ENCODE data around the gene DCP1B.

DCP1B gene

GRCh38 chr12:2017546-2018337, 13.5 kb upstream of the DCP1B start:
- no peak for DNase-seq

GRCh38 chr12:2016862-2017545, 12.7 kb upstream of the DCP1B start:
- no peak for DNase-seq

GRCh38 chr12:2014231-2014630, 10.0 kb upstream of the DCP1B start:
- DNase-seq: no peak

- no peak for DNase-seq
Observed at GRCh38 chr12:2013527-2014223, 9.4 kb upstream of the DCP1B start.

GRCh38 chr12:2013086-2013485, 8.8 kb upstream of the DCP1B start:
- DNase-seq: no peak

- no peak for DNase-seq
Observed at GRCh38 chr12:2011643-2012607, 7.7 kb upstream of the DCP1B start.

GRCh38 chr12:2009623-2010022, 5.4 kb upstream of the DCP1B start:
- peak in 1 of 2 experiments; percentile 1 for DNase-seq

GRCh38 chr12:2008677-2009076, 4.4 kb upstream of the DCP1B start:
- DNase-seq: no peak

GRCh38 chr12:2003676-2004112, 563 bp downstream of the DCP1B start:
- DNase-seq: no peak

- DNase-seq: peak in 1 of 2 experiments; percentile 39
Observed at GRCh38 chr12:1995205-1995896, 8.9 kb downstream of the DCP1B start.

GRCh38 chr12:1994429-1995143, 9.7 kb downstream of the DCP1B start:
- DNase-seq: no peak

GRCh38 chr12:1993871-1994371, 10.3 kb downstream of the DCP1B start:
- DNase-seq: no peak

- DNase-seq: no peak
Observed at GRCh38 chr12:1993341-1993740, 10.9 kb downstream of the DCP1B start.

- no peak for DNase-seq
Observed at GRCh38 chr12:1992732-1993131, 11.5 kb downstream of the DCP1B start.

- DNase-seq: no peak
Observed at GRCh38 chr12:1989111-1989510, 15.1 kb downstream of the DCP1B start.

- DNase-seq: no peak
Observed at GRCh38 chr12:1984759-1985158, 19.5 kb downstream of the DCP1B start.

GRCh38 chr12:1980282-1980681, 24.0 kb downstream of the DCP1B start:
- no peak for DNase-seq

GRCh38 chr12:1978078-1978862, 26.0 kb downstream of the DCP1B start:
- DNase-seq: no peak

- no peak for DNase-seq
Observed at GRCh38 chr12:1977588-1977987, 26.7 kb downstream of the DCP1B start.

GRCh38 chr12:1977109-1977508, 27.1 kb downstream of the DCP1B start:
- DNase-seq: no peak

Data from Kasumi-1 (cell line).